IPS-NIHi11 (cell line): ENCODE results near the gene AKAP9.
"Not testable (repeated sequence)": the region's sequence is repeated elsewhere in the genome, so short reads cannot be mapped to it uniquely, and the experiment has no call there.

Experiments
- DNase-seq: peaks from one replicate; pipeline ENCODE4 v3.0.0; 2012; ENCODE audit warnings: mixed read lengths, low spot score

Gene AKAP9

GRCh38 chr7:91940572-91941341 is at the start of gene AKAP9:
Gene AKAP9, plus strand, starts transcription at chr7:91940862. Its CDS starts 238 bp downstream, at chr7:91941100.
- peak; percentile 90 for DNase-seq

GRCh38 chr7:91892099-91892705 is 48.5 kb upstream of the AKAP9 start:
- DNase-seq, result no peak

GRCh38 chr7:91892821-91893340 is 47.8 kb upstream of the AKAP9 start:
- DNase-seq, result peak; percentile 23

GRCh38 chr7:91893699-91894098 is 47.0 kb upstream of the AKAP9 start:
- not testable (repeated sequence) for DNase-seq

GRCh38 chr7:91894781-91895480 is 45.7 kb upstream of the AKAP9 start:
- no peak for DNase-seq

- no peak for DNase-seq
These were observed 42.2 kb upstream of the AKAP9 start for GRCh38 chr7:91898240-91898992.

- DNase-seq, result no peak
These were observed 41.1 kb upstream of the AKAP9 start for GRCh38 chr7:91899563-91899962.

GRCh38 chr7:91910171-91910570 is 30.5 kb upstream of the AKAP9 start:
- no peak for DNase-seq

GRCh38 chr7:91911121-91911520 is 29.5 kb upstream of the AKAP9 start:
- DNase-seq, result no peak

GRCh38 chr7:91912494-91912893 is 28.2 kb upstream of the AKAP9 start:
- DNase-seq, result no peak

- no peak for DNase-seq
These were observed 27.1 kb upstream of the AKAP9 start for GRCh38 chr7:91913612-91914011.

GRCh38 chr7:91915401-91916050 is 25.1 kb upstream of the AKAP9 start:
- DNase-seq, result no peak

- DNase-seq, result no peak
These were observed 24.6 kb upstream of the AKAP9 start for GRCh38 chr7:91916051-91916440.

GRCh38 chr7:91918356-91918755 is 22.3 kb upstream of the AKAP9 start:
- DNase-seq, result no peak

GRCh38 chr7:91922857-91923256 is 17.8 kb upstream of the AKAP9 start:
- DNase-seq, result no peak

- no peak for DNase-seq
These were observed 12.8 kb upstream of the AKAP9 start for GRCh38 chr7:91927912-91928311.

- DNase-seq, result no peak
These were observed 11.2 kb upstream of the AKAP9 start for GRCh38 chr7:91929463-91929862.

- peak; percentile 22 for DNase-seq
These were observed 491 bp upstream of the AKAP9 start for GRCh38 chr7:91940171-91940570.

- peak; percentile 24 for DNase-seq
These were observed 788 bp downstream of the AKAP9 start for GRCh38 chr7:91941450-91941849.

GRCh38 chr7:91942312-91942711 is 1.6 kb downstream of the AKAP9 start:
- DNase-seq, result no peak

- not testable (repeated sequence) for DNase-seq
These were observed 4.3 kb downstream of the AKAP9 start for GRCh38 chr7:91944970-91945369.

- DNase-seq, result no peak
These were observed 4.8 kb downstream of the AKAP9 start for GRCh38 chr7:91945476-91945875.
